GM12801 (cell line): ENCODE data around the gene INTS1.

Experiments
- CTCF ChIP-seq: IDR thresholded peaks from one replicate; pipeline ENCODE4 v1.5.1; 2011; ENCODE audit warnings: control low read depth; ENCODE audit not compliant: insufficient read length; ENCODE audit errors: extremely low read depth

The INTS1 gene

GRCh38 chr7:1475991-1476390 is 28.2 kb downstream of the INTS1 start:
- no peak for TF ChIP-seq CTCF

- TF ChIP-seq CTCF: no peak
Measured at GRCh38 chr7:1475393-1475792, 28.8 kb downstream of the INTS1 start.

- no peak for TF ChIP-seq CTCF
Measured at GRCh38 chr7:1474736-1475135, 29.5 kb downstream of the INTS1 start.

- no peak for TF ChIP-seq CTCF
Measured at GRCh38 chr7:1473864-1474512, 30.2 kb downstream of the INTS1 start.

GRCh38 chr7:1470901-1471300 is 33.3 kb downstream of the INTS1 start:
- TF ChIP-seq CTCF: no peak

GRCh38 chr7:1468643-1469298 is 35.4 kb downstream of the INTS1 start:
- no peak for TF ChIP-seq CTCF

GRCh38 chr7:1468203-1468602 is 36.0 kb downstream of the INTS1 start:
- TF ChIP-seq CTCF: no peak
